DND-41 (cell line): ENCODE data around the gene KIF13A.

ENCODE experiments used
- ATAC-seq: fragments of 200-7000 bp; cut with Tn5 transposase; 3 replicates; pipeline ENCODE4 v1.9.1; 2021; ENCODE audit warnings: low read depth; ENCODE audit not compliant: insufficient read depth
- DNase-seq: peaks from one replicate; pipeline ENCODE4 v3.0.0-alpha.2; 2020
- H2AFZ ChIP-seq: 2 replicates; pipeline ENCODE4 v1.6.0; 2012; ENCODE audit warnings: low read depth, low read length
- H3K27ac ChIP-seq: 2 replicates; pipeline ENCODE4 v1.5.1; 2012; ENCODE audit warnings: low read length, inconsistent platforms
- H3K27me3 ChIP-seq: fragments of 200-600 bp; sonication (generic); 2 replicates; pipeline ENCODE4 v1.6.0; 2012; ENCODE audit warnings: low read length, mild to moderate bottlenecking, inconsistent platforms; ENCODE audit not compliant: insufficient read depth, poor library complexity
- H3K36me3 ChIP-seq: 2 replicates; pipeline ENCODE4 v1.5.1; 2012; ENCODE audit warnings: low read length, inconsistent platforms; ENCODE audit not compliant: insufficient read depth
- H3K4me1 ChIP-seq: 2 replicates; pipeline ENCODE4 v1.5.1; 2012; ENCODE audit warnings: mild to moderate bottlenecking, low read length; ENCODE audit not compliant: insufficient read depth
- H3K4me2 ChIP-seq: 2 replicates; pipeline ENCODE4 v1.6.0; 2012; ENCODE audit warnings: mild to moderate bottlenecking, moderate library complexity, low read length, inconsistent platforms; ENCODE audit not compliant: insufficient read depth
- H3K4me3 ChIP-seq, 2 experiments: fragments of 200-600 bp in 1 of 2; shearing (Covaris generic) in 1 of 2; 2 replicates each; pipeline ENCODE4 v1.5.1; 2012 to 2016; ENCODE audit warnings: inconsistent platforms in 2 of 2, low read length in 2 of 2, mild to moderate bottlenecking in 2 of 2, low read depth in 1 of 2, moderate library complexity in 1 of 2
- H3K79me2 ChIP-seq: 2 replicates; pipeline ENCODE4 v1.6.0; 2012; ENCODE audit warnings: low read length, inconsistent platforms; ENCODE audit not compliant: insufficient read depth
- H3K9ac ChIP-seq: 2 replicates; pipeline ENCODE4 v1.6.0; 2012; ENCODE audit warnings: low read depth, mild to moderate bottlenecking, inconsistent platforms, low read length, moderate library complexity
- H3K9me3 ChIP-seq: 2 replicates; pipeline ENCODE4 v1.5.1; 2012; ENCODE audit warnings: low read length, moderate library complexity, mild to moderate bottlenecking, inconsistent platforms; ENCODE audit not compliant: insufficient read depth, severe bottlenecking
- H4K20me1 ChIP-seq: 2 replicates; pipeline ENCODE4 v1.6.0; 2012; ENCODE audit warnings: low read length; ENCODE audit not compliant: insufficient read depth
- EZH2 ChIP-seq: IDR thresholded peaks from 3 replicates; pipeline ENCODE4 v1.6.1; 2012; ENCODE audit warnings: borderline replicate concordance, low read depth, mild to moderate bottlenecking, moderate library complexity, low read length, inconsistent platforms; ENCODE audit not compliant: severe bottlenecking
- TF ChIP-seq, protein P1 (sequence below): IDR thresholded peaks from 2 replicates; pipeline ENCODE4 v1.5.1; 2012; ENCODE audit warnings: borderline replicate concordance, low read length, moderate library complexity, mild to moderate bottlenecking; ENCODE audit not compliant: poor library complexity, severe bottlenecking; ENCODE audit errors: extremely low read depth

KIF13A gene

DNA sequence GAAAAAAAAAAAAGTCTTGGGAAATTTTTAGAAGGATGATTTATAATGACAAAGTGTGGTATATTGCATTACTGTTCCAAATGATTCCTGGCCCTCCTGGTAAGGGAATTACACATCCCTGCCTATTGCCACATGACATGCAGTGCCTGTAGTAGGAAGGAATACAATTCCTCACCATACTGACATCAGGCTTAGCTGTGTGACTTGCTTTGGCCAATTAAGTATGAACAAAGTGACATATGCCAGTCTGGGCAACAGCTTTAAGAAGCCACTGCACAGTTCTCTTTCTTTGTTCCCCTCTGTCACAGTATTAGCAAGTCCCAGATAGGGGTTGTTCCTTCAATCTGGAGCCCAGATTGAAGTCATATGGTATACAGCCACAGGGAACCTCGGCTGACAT lies 100.5 kb downstream of the KIF13A start:
- Histone ChIP-seq H3K4me2 (no peak overlapping the region), H3K27me3 (no peaks in the 10 kb centered on the region), H4K20me1 (no peaks in the 10 kb centered on the region), H2AFZ (no peak overlapping the region), H3K9ac (no peak overlapping the region), H3K27ac (no peak overlapping the region), H3K4me1 (no peaks in the 10 kb centered on the region), H3K4me3 (no peak overlapping the region), H3K79me2 (no peaks in the 10 kb centered on the region), H3K36me3 (no peaks in the 10 kb centered on the region), H3K9me3 (no peaks in the 10 kb centered on the region)
- no peak for DNase-seq
- no peak for ATAC-seq
- TF ChIP-seq, protein P1, sequence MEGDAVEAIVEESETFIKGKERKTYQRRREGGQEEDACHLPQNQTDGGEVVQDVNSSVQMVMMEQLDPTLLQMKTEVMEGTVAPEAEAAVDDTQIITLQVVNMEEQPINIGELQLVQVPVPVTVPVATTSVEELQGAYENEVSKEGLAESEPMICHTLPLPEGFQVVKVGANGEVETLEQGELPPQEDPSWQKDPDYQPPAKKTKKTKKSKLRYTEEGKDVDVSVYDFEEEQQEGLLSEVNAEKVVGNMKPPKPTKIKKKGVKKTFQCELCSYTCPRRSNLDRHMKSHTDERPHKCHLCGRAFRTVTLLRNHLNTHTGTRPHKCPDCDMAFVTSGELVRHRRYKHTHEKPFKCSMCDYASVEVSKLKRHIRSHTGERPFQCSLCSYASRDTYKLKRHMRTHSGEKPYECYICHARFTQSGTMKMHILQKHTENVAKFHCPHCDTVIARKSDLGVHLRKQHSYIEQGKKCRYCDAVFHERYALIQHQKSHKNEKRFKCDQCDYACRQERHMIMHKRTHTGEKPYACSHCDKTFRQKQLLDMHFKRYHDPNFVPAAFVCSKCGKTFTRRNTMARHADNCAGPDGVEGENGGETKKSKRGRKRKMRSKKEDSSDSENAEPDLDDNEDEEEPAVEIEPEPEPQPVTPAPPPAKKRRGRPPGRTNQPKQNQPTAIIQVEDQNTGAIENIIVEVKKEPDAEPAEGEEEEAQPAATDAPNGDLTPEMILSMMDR: no peak
- no peak for TF ChIP-seq EZH2

DNA sequence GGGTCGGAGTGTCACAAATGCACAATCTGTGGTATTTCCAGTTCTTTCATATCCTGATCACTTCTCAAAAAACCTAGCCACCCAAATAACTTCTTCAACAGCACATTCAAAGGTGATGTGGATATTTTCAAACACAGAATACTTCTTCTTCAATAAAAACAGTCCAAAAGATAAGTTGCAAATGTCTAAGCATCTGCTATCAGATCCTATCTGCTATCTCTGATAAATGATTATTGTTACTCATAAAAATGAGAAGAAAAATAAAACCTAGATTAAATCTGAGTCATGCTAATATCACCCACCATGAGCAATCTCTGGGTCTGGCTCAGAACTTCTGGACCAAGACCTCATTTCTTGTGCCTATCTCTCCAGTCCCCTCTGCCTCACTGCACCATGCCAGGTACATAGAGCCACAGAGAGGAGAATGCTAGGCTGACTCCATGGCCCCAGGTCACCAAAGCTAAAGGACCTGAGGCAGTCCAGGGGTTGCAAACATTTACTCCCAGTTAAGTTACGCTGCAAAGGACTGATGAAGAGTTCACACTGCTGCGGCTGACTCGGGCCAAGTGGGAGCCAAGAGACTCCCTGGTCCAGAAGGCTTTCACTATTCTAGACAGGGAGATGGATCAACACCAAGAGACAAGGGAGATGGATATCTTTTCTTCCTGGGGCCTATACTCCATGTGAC lies 101.4 kb downstream of the KIF13A start:
- Histone ChIP-seq H3K9ac (no peak overlapping the region), H2AFZ (no peak overlapping the region), H3K27me3 (no peaks in the 10 kb centered on the region), H3K4me2 (no peak overlapping the region), H3K27ac (no peak overlapping the region), H3K36me3 (no peaks in the 10 kb centered on the region), H4K20me1 (no peaks in the 10 kb centered on the region), H3K79me2 (no peaks in the 10 kb centered on the region), H3K4me3 (no peak overlapping the region), H3K4me1 (no peaks in the 10 kb centered on the region), H3K9me3 (no peaks in the 10 kb centered on the region)
- DNase-seq (no peak), ATAC-seq (no peak)
- TF ChIP-seq EZH2: no peak
- TF ChIP-seq, protein P1: no peak

DNA sequence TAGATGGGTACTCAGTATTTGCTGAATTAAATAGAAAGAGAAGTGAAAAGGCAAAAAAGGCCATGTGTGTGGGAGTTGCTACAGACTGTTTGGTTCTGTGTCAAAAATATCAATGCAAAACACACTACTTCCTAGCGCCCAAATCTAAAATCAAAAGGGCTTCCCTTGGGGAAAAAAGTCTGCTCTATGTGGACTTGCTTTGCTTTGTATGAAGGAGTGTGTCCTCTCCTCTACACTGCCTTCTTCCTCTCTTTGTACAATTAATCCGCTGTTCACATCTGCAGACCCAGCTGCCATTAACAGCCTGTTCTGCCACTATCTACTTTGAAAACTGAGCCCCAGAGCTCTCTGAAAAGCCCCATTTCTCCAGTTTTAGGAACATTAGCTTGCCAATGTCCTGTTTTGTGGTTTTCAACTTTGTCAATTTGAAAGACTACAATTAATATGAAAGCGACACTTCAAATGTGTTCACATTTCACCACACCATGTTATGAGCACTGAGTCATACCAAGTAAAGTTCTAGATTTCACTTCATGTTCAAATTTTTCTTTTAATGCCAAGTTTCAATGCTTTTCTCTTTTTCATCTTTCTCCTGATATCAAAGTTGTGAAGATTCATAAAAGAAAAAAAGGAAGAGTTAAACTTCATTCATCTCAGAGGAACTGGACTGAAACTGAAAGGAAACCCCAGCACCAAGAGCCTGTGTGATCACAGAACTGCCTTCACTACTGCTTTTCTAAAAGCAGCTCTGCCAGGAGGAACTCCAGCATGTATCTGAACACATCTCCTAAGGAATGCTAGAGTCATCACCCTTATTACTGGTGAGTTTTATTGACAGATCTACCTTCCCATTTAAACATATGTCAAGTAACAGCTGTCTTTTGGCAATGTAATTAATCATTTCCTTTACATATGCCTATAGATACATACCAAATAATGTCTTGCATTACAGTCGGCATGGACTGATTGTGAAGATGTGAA lies 102.6 kb downstream of the KIF13A start:
- Histone ChIP-seq H3K9ac (no peak overlapping the region), H3K4me1 (no peaks in the 10 kb centered on the region)

More for the DNA sequence above, 102.6 kb downstream of the KIF13A start:
- H3K9me3 ChIP-seq: no peaks in the 10 kb centered on the region
- H3K4me3 ChIP-seq: no peak overlapping the region
- H3K36me3 ChIP-seq: no peaks in the 10 kb centered on the region
- ATAC-seq (no peak), DNase-seq (no peak)
- no peak for TF ChIP-seq EZH2
- TF ChIP-seq, protein P1: no peak
- no peaks in the 10 kb centered on the region for H3K79me2 ChIP-seq
- no peak overlapping the region for H3K4me2 ChIP-seq
- H3K27me3 ChIP-seq: no peaks in the 10 kb centered on the region
- no peak overlapping the region for H3K27ac ChIP-seq
- no peak overlapping the region for H2AFZ ChIP-seq
- H4K20me1 ChIP-seq: no peaks in the 10 kb centered on the region
